Liver (tissue), 9 donors: Measurements from ENCODE around the gene THRB. TPM values are rescaled to one million over a fixed set of nuclear protein-coding genes. Genes with fewer than 3 reads are reported as not detected.

Experiments
- DNase-seq: peaks from one replicate; pipeline ENCODE4 v3.0.0-alpha.2; 2017; ENCODE audit warnings: low spot score
- H3K27ac ChIP-seq, 2 donors: one replicate each; pipeline ENCODE4 v1.7.0; 2013; ENCODE audit warnings: inconsistent platforms in 2 of 2, low read length in 2 of 2, control low read depth in 1 of 2, low read depth in 1 of 2, mild to moderate bottlenecking in 1 of 2
- H3K27me3 ChIP-seq, 4 donors: one replicate each; pipeline versions ENCODE4 v1.6.1 to v1.7.0; 2013; ENCODE audit warnings: low read length in 3 of 4, inconsistent platforms in 1 of 4, mild to moderate bottlenecking in 1 of 4, moderate library complexity in 1 of 4; ENCODE audit not compliant: control insufficient read depth in 4 of 4, insufficient read depth in 4 of 4
- H3K36me3 ChIP-seq, 4 donors: one replicate each; pipeline versions ENCODE4 v1.6.1 to v1.7.0; 2013; ENCODE audit warnings: low read length in 3 of 4, mild to moderate bottlenecking in 3 of 4, low read depth in 1 of 4, moderate library complexity in 1 of 4; ENCODE audit not compliant: control insufficient read depth in 4 of 4, insufficient read depth in 3 of 4
- H3K4me1 ChIP-seq, 4 donors: one replicate each; pipeline versions ENCODE4 v1.6.1 to v1.7.0; 2013; ENCODE audit warnings: low read length in 3 of 4, mild to moderate bottlenecking in 3 of 4, moderate library complexity in 1 of 4; ENCODE audit not compliant: control insufficient read depth in 4 of 4, insufficient read depth in 4 of 4
- H3K4me3 ChIP-seq, 3 donors: one replicate each; pipeline versions ENCODE4 v1.6.1 to v1.7.0; 2013; ENCODE audit warnings: low read length in 3 of 3, control low read depth in 1 of 3, low read depth in 1 of 3, mild to moderate bottlenecking in 1 of 3
- H3K9ac ChIP-seq, 2 donors: one replicate each; pipeline ENCODE4 v1.7.0; 2013; ENCODE audit warnings: low read length in 2 of 2, mild to moderate bottlenecking in 2 of 2, moderate library complexity in 2 of 2, control low read depth in 1 of 2, low read depth in 1 of 2
- H3K9me3 ChIP-seq, 4 donors: one replicate each; pipeline versions ENCODE4 v1.6.1 to v1.7.0; 2013; ENCODE audit warnings: low read length in 3 of 4; ENCODE audit not compliant: control insufficient read depth in 4 of 4
- FOXA2 ChIP-seq: IDR thresholded peaks from 2 replicates; pipeline ENCODE4 v1.6.1; 2016; ENCODE audit warnings: antibody characterized with exemption
- NR2F2 ChIP-seq: IDR thresholded peaks from 2 replicates; pipeline ENCODE4 v1.6.1; 2016; ENCODE audit warnings: antibody characterized with exemption
- RAD21 ChIP-seq, 2 donors: IDR thresholded peaks; 2 replicates each; pipeline ENCODE4 v1.6.1; 2016; ENCODE audit warnings: antibody characterized with exemption in 2 of 2, mild to moderate bottlenecking in 2 of 2
- RXRA ChIP-seq, 2 donors: IDR thresholded peaks; 2 replicates each; pipeline ENCODE4 v1.6.1; 2017 to 2018; ENCODE audit warnings: antibody characterized with exemption in 2 of 2, mild to moderate bottlenecking in 1 of 2
- SP1 ChIP-seq: IDR thresholded peaks from 2 replicates; pipeline ENCODE4 v1.6.1; 2018; ENCODE audit warnings: antibody characterized with exemption, mild to moderate bottlenecking
- TAF1 ChIP-seq: conservative IDR thresholded peaks from 2 replicates; pipeline ENCODE4 v1.6.1; 2016; ENCODE audit warnings: antibody characterized with exemption, mild to moderate bottlenecking
- YY1 ChIP-seq: IDR thresholded peaks from 2 replicates; pipeline ENCODE4 v1.6.1; 2016; ENCODE audit warnings: antibody characterized with exemption, mild to moderate bottlenecking
- WGBS: extraction: QIAGEN DNeasy Blood & Tissue Kit; methylation state at CpG from one replicate; pipeline ENCODE4 v1.1.7; 2013; 5-methylcytosine and 5-hydroxymethylcytosine counted together
- polyA plus RNA-seq, 2 donors: library from polyadenylated mRNA; stranded (reverse) in 1 of 2; unstranded in 1 of 2; fragments of 200-250 nt in 1 of 2; fragments of >200 nt in 1 of 2; fragmentation: Nextera tagmentation in 1 of 2; extraction: Ambion mirVana in 1 of 2; gene quantifications; one replicate each; pipeline versions ENCODE4 v1.2.1 to v1.2.3, GENCODE V29; 2013 to 2015
- total RNA-seq, 2 donors: library from RNA; depleted of rRNA; stranded (reverse); fragments of >200 nt; gene quantifications; one replicate each; pipeline ENCODE4 v1.2.3, GENCODE V29; 2014
- TF ChIP-seq, protein P1 (sequence below): IDR thresholded peaks from 2 replicates; pipeline ENCODE4 v1.6.1; 2016; ENCODE audit warnings: antibody characterized with exemption, mild to moderate bottlenecking
- TF ChIP-seq, protein P2 (sequence below): IDR thresholded peaks from 2 replicates; pipeline ENCODE4 v1.6.1; 2016; ENCODE audit warnings: antibody characterized with exemption
- TF ChIP-seq, protein P3 (sequence below): fragments of 150-350 bp; IDR thresholded peaks from 2 replicates; pipeline ENCODE4 v1.5.1; 2017; ENCODE audit warnings: improper control_type of control experiment, low read depth, low read length; ENCODE audit not compliant: missing input control
- donor health status: healthy.
- donor health status: healthy.
- donor health status: healthy.
- donor health status: healthy.
- donor health status: healthy.

The THRB gene
- total and polyA plus RNA-seq, 4 donors: 5.9 to 23.9 (median 9.3) TPM

DNA sequence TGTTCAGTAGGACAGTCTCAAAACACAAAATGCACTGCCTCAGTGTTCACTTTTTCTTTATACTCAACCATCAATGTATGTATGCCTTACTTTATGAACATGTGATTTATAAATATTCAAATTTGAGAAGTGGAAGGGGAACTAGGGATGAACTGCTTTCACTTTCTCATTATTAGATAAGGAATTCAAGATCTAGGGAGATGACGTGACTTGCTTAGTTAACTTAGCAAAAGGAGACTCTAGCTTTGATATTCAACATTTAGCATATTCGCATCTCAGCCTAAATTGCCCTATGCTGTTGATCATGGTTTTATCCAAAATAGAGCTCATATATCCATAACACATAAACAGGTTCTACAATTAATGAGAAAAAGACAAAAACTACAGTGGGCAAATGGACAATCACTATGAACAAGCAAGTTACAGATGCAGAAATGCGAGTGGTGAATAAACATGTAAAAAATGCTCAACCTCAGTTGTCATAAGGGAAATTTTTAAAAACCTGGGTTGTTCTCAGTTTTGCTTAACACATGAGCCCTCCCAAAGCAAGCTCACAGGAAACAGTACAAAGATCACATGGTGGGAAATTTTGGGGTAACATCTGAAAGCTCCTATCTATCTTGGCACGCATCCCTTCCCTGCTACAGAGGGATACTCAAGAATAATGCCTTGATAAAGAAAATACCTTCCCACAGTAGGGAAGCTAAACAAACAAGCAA lies 269.8 kb downstream of the THRB start:
- no peaks in the 10 kb centered on the region for H3K9me3 ChIP-seq
- H3K4me1 ChIP-seq: peaks cover 0 to 5% (median 0%) of the 10 kb centered on the region in 4 donors
- peaks cover 0 to 4% (median 1%) of the 10 kb centered on the region in 4 donors for H3K36me3 ChIP-seq
- no peak for DNase-seq
- H3K27me3 ChIP-seq: no peaks in the 10 kb centered on the region
- WGBS: 86% methylated on average over 4 of the region's 4 CpGs
- H3K4me3 ChIP-seq: no peak overlapping the region
- no peak overlapping the region for H3K27ac ChIP-seq
- H3K9ac ChIP-seq: no peak overlapping the region
- TF ChIP-seq TAF1: no peak
- no peak for TF ChIP-seq NR2F2
- TF ChIP-seq YY1: no peak
- TF ChIP-seq, protein P1, sequence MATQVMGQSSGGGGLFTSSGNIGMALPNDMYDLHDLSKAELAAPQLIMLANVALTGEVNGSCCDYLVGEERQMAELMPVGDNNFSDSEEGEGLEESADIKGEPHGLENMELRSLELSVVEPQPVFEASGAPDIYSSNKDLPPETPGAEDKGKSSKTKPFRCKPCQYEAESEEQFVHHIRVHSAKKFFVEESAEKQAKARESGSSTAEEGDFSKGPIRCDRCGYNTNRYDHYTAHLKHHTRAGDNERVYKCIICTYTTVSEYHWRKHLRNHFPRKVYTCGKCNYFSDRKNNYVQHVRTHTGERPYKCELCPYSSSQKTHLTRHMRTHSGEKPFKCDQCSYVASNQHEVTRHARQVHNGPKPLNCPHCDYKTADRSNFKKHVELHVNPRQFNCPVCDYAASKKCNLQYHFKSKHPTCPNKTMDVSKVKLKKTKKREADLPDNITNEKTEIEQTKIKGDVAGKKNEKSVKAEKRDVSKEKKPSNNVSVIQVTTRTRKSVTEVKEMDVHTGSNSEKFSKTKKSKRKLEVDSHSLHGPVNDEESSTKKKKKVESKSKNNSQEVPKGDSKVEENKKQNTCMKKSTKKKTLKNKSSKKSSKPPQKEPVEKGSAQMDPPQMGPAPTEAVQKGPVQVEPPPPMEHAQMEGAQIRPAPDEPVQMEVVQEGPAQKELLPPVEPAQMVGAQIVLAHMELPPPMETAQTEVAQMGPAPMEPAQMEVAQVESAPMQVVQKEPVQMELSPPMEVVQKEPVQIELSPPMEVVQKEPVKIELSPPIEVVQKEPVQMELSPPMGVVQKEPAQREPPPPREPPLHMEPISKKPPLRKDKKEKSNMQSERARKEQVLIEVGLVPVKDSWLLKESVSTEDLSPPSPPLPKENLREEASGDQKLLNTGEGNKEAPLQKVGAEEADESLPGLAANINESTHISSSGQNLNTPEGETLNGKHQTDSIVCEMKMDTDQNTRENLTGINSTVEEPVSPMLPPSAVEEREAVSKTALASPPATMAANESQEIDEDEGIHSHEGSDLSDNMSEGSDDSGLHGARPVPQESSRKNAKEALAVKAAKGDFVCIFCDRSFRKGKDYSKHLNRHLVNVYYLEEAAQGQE: no peak
- TF ChIP-seq FOXA2: no peak
- TF ChIP-seq, protein P2, sequence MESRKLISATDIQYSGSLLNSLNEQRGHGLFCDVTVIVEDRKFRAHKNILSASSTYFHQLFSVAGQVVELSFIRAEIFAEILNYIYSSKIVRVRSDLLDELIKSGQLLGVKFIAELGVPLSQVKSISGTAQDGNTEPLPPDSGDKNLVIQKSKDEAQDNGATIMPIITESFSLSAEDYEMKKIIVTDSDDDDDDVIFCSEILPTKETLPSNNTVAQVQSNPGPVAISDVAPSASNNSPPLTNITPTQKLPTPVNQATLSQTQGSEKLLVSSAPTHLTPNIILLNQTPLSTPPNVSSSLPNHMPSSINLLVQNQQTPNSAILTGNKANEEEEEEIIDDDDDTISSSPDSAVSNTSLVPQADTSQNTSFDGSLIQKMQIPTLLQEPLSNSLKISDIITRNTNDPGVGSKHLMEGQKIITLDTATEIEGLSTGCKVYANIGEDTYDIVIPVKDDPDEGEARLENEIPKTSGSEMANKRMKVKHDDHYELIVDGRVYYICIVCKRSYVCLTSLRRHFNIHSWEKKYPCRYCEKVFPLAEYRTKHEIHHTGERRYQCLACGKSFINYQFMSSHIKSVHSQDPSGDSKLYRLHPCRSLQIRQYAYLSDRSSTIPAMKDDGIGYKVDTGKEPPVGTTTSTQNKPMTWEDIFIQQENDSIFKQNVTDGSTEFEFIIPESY: no peak

DNA sequence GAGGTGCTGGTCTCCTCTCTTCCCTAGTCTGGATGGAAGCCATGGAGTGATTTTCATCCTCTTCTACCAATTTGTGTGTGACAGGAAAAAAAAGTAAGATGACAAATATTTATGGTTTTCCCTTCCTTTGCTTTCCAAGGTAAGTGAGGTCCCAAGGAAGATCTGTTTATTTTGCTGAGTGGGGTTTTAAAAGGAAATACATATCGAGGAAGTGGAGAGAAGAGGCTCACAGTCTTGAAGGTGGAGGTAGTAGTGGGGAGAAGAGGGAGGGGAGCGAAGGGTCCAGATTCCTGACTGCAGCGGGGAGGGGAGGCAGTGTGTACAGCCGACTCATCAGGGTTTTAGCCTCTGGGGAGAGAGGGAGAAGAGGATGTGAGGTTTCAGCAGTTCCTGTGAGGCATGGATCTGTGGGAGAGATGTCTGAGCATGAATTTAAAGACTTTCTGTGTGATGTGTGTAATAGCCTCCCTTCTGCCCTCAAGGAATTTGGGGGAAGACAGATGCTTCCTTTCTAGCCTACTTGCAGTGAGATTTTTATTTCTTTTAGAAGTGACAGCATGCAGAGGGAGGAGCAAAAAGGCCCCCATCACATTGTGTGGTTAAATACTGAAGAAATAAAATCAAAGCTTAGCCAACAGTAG lies 272.4 kb downstream of the THRB start:
- Histone ChIP-seq H3K4me3 (no peak overlapping the region), H3K9me3 (no peaks in the 10 kb centered on the region), H3K27ac (no peak overlapping the region), H3K36me3 (peaks cover 0 to 2% (median 0%) of the 10 kb centered on the region in 4 donors), H3K9ac (no peak overlapping the region), H3K4me1 (no peaks in the 10 kb centered on the region), H3K27me3 (no peaks in the 10 kb centered on the region)
- WGBS: 87% methylated on average over 4 of the region's 4 CpGs
- TF ChIP-seq RXRA (IDR thresholded peaks at IDR 0.05) (no peak), YY1 (no peak), SP1 (no peak), RAD21 (IDR thresholded peaks at IDR 0.05) (no peak)
- TF ChIP-seq, protein P3, sequence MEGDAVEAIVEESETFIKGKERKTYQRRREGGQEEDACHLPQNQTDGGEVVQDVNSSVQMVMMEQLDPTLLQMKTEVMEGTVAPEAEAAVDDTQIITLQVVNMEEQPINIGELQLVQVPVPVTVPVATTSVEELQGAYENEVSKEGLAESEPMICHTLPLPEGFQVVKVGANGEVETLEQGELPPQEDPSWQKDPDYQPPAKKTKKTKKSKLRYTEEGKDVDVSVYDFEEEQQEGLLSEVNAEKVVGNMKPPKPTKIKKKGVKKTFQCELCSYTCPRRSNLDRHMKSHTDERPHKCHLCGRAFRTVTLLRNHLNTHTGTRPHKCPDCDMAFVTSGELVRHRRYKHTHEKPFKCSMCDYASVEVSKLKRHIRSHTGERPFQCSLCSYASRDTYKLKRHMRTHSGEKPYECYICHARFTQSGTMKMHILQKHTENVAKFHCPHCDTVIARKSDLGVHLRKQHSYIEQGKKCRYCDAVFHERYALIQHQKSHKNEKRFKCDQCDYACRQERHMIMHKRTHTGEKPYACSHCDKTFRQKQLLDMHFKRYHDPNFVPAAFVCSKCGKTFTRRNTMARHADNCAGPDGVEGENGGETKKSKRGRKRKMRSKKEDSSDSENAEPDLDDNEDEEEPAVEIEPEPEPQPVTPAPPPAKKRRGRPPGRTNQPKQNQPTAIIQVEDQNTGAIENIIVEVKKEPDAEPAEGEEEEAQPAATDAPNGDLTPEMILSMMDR: no peak
- DNase-seq: no peak
